ENCODE data around the gene IMP4. TPM values are rescaled to one million over a fixed set of nuclear protein-coding genes. Genes with fewer than 3 reads are reported as not detected.

The IMP4 gene
- total RNA-seq, 1 experiment from 2014 or later: 120 TPM

- POLR2A ChIA-PET: no interaction called here
- Mint-ChIP-seq H3K27me3 (ENCODE audit: insufficient read depth, unreplicated experiment) (peaks cover 2% of the 10 kb centered on the region), H3K27ac (ENCODE audit: unreplicated experiment) (peak overlapping the region; percentile 83), H3K4me3 (ENCODE audit: unreplicated experiment) (peak overlapping the region; percentile 70), H3K36me3 (ENCODE audit: insufficient read depth, unreplicated experiment) (peaks cover 40% of the 10 kb centered on the region), H3K4me1 (ENCODE audit: low read depth, unreplicated experiment) (peaks cover 13% of the 10 kb centered on the region), H3K9me3 (ENCODE audit: unreplicated experiment) (no peaks in the 10 kb centered on the region)
- CTCF ChIA-PET: no interaction called here
- Histone ChIP-seq H3K36me3 (ENCODE audit: control insufficient read depth, insufficient read depth, low read length) (no peaks in the 10 kb centered on the region), H3K27me3 (replicated peaks; ENCODE audit: control insufficient read depth, insufficient read depth, low read length) (no peaks in the 10 kb centered on the region), H3K4me1 (peaks cover 3% of the 10 kb centered on the region; the same call in 1 of the 2 replicates), H3K9me3 (no peaks in the 10 kb centered on the region), H3K4me3 (ENCODE audit: low read depth, low read length) (peak overlapping the region; percentile 32)
- intact Hi-C loops (cut with micrococcal nuclease; ENCODE audit: unreplicated experiment): no loop called here
- no TSS peak for BruUV-seq (replicated peaks)
- peak; percentile 74 to 75 for DNase-seq
- no peak for TF ChIP-seq CTCF (IDR thresholded peaks at IDR 0.05; ENCODE audit: insufficient read depth in 1 of 2, low read depth in 1 of 2, low read length in 1 of 2, severe bottlenecking in 1 of 2, unreplicated experiment in 1 of 2)
Measured at GRCh38 chr2:130336877-130337734, 5.6 kb upstream of the IMP4 start.

GRCh38 chr2:130337735-130338325, 4.9 kb upstream of the IMP4 start:
- H3K4me1 ChIP-seq: peaks cover 3% of the 10 kb centered on the region; the same call in 1 of the 2 replicates
- H3K9me3 ChIP-seq: no peaks in the 10 kb centered on the region
- H3K36me3 ChIP-seq (ENCODE audit: control insufficient read depth, insufficient read depth, low read length): no peaks in the 10 kb centered on the region
- H3K9me3 Mint-ChIP-seq (ENCODE audit: unreplicated experiment): no peaks in the 10 kb centered on the region
- H3K4me3 Mint-ChIP-seq (ENCODE audit: unreplicated experiment): peak overlapping the region; percentile 70
- no TSS peak for BruUV-seq (replicated peaks)
- H3K36me3 Mint-ChIP-seq (ENCODE audit: insufficient read depth, unreplicated experiment): peaks cover 47% of the 10 kb centered on the region
- H3K4me1 Mint-ChIP-seq (ENCODE audit: low read depth, unreplicated experiment): peaks cover 13% of the 10 kb centered on the region
- intact Hi-C loops (cut with micrococcal nuclease; ENCODE audit: unreplicated experiment): no loop called here
- peak overlapping the region; percentile 83 for H3K27ac Mint-ChIP-seq (ENCODE audit: unreplicated experiment)
- POLR2A ChIA-PET: no interaction called here
- no peaks in the 10 kb centered on the region for H3K27me3 ChIP-seq (replicated peaks; ENCODE audit: control insufficient read depth, insufficient read depth, low read length)
- CTCF ChIA-PET: no interaction called here
- TF ChIP-seq CTCF (IDR thresholded peaks at IDR 0.05; ENCODE audit: insufficient read depth in 1 of 2, low read depth in 1 of 2, low read length in 1 of 2, severe bottlenecking in 1 of 2, unreplicated experiment in 1 of 2): no peak
- DNase-seq: no peak
- peaks cover 2% of the 10 kb centered on the region for H3K27me3 Mint-ChIP-seq (ENCODE audit: insufficient read depth, unreplicated experiment)
- H3K4me3 ChIP-seq (ENCODE audit: low read depth, low read length): peak overlapping the region; percentile 32

GRCh38 chr2:130338793-130339345, 3.8 kb upstream of the IMP4 start:
- Histone ChIP-seq H3K4me3 (ENCODE audit: low read depth, low read length) (no peak overlapping the region), H3K4me1 (peaks cover 3% of the 10 kb centered on the region), H3K36me3 (ENCODE audit: control insufficient read depth, insufficient read depth, low read length) (no peaks in the 10 kb centered on the region), H3K9me3 (no peaks in the 10 kb centered on the region), H3K27me3 (replicated peaks; ENCODE audit: control insufficient read depth, insufficient read depth, low read length) (no peaks in the 10 kb centered on the region)
- intact Hi-C loops (cut with micrococcal nuclease; ENCODE audit: unreplicated experiment): no loop called here
- Mint-ChIP-seq H3K36me3 (ENCODE audit: insufficient read depth, unreplicated experiment) (peaks cover 54% of the 10 kb centered on the region), H3K27ac (ENCODE audit: unreplicated experiment) (no peak overlapping the region), H3K4me3 (ENCODE audit: unreplicated experiment) (no peak overlapping the region), H3K27me3 (ENCODE audit: insufficient read depth, unreplicated experiment) (peaks cover 2% of the 10 kb centered on the region), H3K4me1 (ENCODE audit: low read depth, unreplicated experiment) (peaks cover 13% of the 10 kb centered on the region), H3K9me3 (ENCODE audit: unreplicated experiment) (no peaks in the 10 kb centered on the region)
- CTCF ChIA-PET: interaction anchor here (0.9 kb wide), 1 partner anchor 17 kb away, joined by 3 read pairs; the partner anchor contains the start of gene PTPN18
- POLR2A ChIA-PET: no interaction called here
- TF ChIP-seq CTCF (IDR thresholded peaks at IDR 0.05; ENCODE audit: insufficient read depth in 1 of 2, low read depth in 1 of 2, low read length in 1 of 2, severe bottlenecking in 1 of 2, unreplicated experiment in 1 of 2): no peak
- no TSS peak for BruUV-seq (replicated peaks)
- no peak for DNase-seq
